SK-N-SH (cell line): Measurements from ENCODE around the gene RPL37A. TPM values are rescaled to one million over a fixed set of nuclear protein-coding genes. Genes with fewer than 3 reads are reported as not detected.
A peak's percentile ranks its signal among the peaks of the same experiment; 100 is the strongest.

Experiments used
- CTCF ChIA-PET: fragments of 300-600, 350-600 bp; formaldehyde crosslinking; extraction: SDS; loops from one replicate; lab custom pipeline; 2021; lab: Yijun Ruan, JAX
- POLR2A ChIA-PET: fragments of 350-600 bp; sonication (Branson Sonifier 250); formaldehyde crosslinking; extraction: SDS; loops from one replicate; lab custom pipeline; 2020; ENCODE audit warnings: antibody characterized with exemption, inconsistent platforms; lab: Yijun Ruan, JAX
- DNase-seq: peaks from one replicate; pipeline ENCODE4 v3.0.0; 2012
- H2AFZ ChIP-seq: fragments of 200-600 bp; sonication (generic); 2 replicates; pipeline ENCODE4 v1.8.1; 2016; ENCODE audit warnings: antibody characterized with exemption, mild to moderate bottlenecking, low read depth
- H3F3A ChIP-seq: fragments of 200-600 bp; sonication (generic); replicated peaks from 2 replicates; pipeline ENCODE3; 2016; ENCODE audit warnings: antibody characterized with exemption, mild to moderate bottlenecking; ENCODE audit not compliant: insufficient read depth
- H3K27ac ChIP-seq, 2 experiments: fragments of 200-500 bp in 1 of 2; fragments of 200-600 bp in 1 of 2; sonication (Bioruptor generic) in 1 of 2; sonication (generic), shearing (Covaris generic) in 1 of 2; 2 replicates each; pipeline versions ENCODE4 v1.5.1 to v1.6.1; 2014 to 2016; ENCODE audit warnings: low read depth in 2 of 2, inconsistent platforms in 1 of 2, low read length in 1 of 2, mild to moderate bottlenecking in 1 of 2, mixed read lengths in 1 of 2
- H3K27me3 ChIP-seq: fragments of 200-600 bp; sonication (generic), shearing (Covaris generic); 2 replicates; pipeline ENCODE4 v1.6.1; 2016; ENCODE audit warnings: mixed run types; ENCODE audit not compliant: insufficient read depth
- H3K36me3 ChIP-seq, 2 experiments: fragments of 200-500 bp in 1 of 2; fragments of 200-600 bp in 1 of 2; sonication (Bioruptor generic) in 1 of 2; sonication (generic) in 1 of 2; replicated peaks in 1 of 2; 2 replicates each; pipeline versions ENCODE3 to v1.5.1; 2014 to 2016; ENCODE audit warnings: low read length in 1 of 2, mild to moderate bottlenecking in 1 of 2; ENCODE audit not compliant: insufficient read depth in 2 of 2, control insufficient read depth in 1 of 2
- H3K4me1 ChIP-seq, 2 experiments: fragments of 200-500 bp in 1 of 2; fragments of 200-600 bp in 1 of 2; sonication (Bioruptor generic) in 1 of 2; sonication (generic), shearing (Covaris generic) in 1 of 2; 2 replicates each; pipeline versions ENCODE4 v1.5.1 to v1.6.1; 2014 to 2016; ENCODE audit warnings: low read depth in 1 of 2, low read length in 1 of 2, mixed run types in 1 of 2; ENCODE audit not compliant: insufficient read depth in 2 of 2, control insufficient read depth in 1 of 2
- H3K4me2 ChIP-seq: fragments of 200-600 bp; sonication (generic), shearing (Covaris generic); 2 replicates; pipeline ENCODE4 v1.6.1; 2017; ENCODE audit warnings: mixed run types
- H3K4me3 ChIP-seq, 2 experiments: fragments of 200-500 bp in 1 of 2; fragments of 200-600 bp in 1 of 2; sonication (Bioruptor generic) in 1 of 2; sonication (generic), shearing (Covaris generic) in 1 of 2; 2 replicates each; pipeline versions ENCODE4 v1.5.1 to v1.8.1; 2014 to 2016; ENCODE audit warnings: low read depth in 2 of 2, inconsistent platforms in 1 of 2, low read length in 1 of 2, mild to moderate bottlenecking in 1 of 2, mixed read lengths in 1 of 2, moderate library complexity in 1 of 2
- H3K79me2 ChIP-seq: fragments of 200-600 bp; sonication (generic); 2 replicates; pipeline ENCODE4 v1.8.1; 2017; ENCODE audit warnings: mild to moderate bottlenecking; ENCODE audit not compliant: insufficient read depth
- H3K9ac ChIP-seq: fragments of 200-600 bp; sonication (generic); 2 replicates; pipeline ENCODE4 v1.6.1; 2017; ENCODE audit warnings: mixed run types
- H3K9me2 ChIP-seq: fragments of 200-600 bp; sonication (generic); 2 replicates; pipeline ENCODE4 v1.6.1; 2017; ENCODE audit warnings: mixed run types
- H3K9me3 ChIP-seq: fragments of 200-600 bp; sonication (generic); 2 replicates; pipeline ENCODE4 v1.6.1; 2017; ENCODE audit warnings: mixed run types, mild to moderate bottlenecking, moderate library complexity
- H4K20me1 ChIP-seq: fragments of 200-600 bp; sonication (generic); 2 replicates; pipeline ENCODE4 v1.6.1; 2017; ENCODE audit warnings: mild to moderate bottlenecking, mixed run types; ENCODE audit not compliant: insufficient read depth
- EP300 ChIP-seq, 2 experiments: IDR thresholded peaks; 2 replicates each; pipeline versions ENCODE4 v1.4.0 to v1.6.1; 2012; ENCODE audit warnings: borderline replicate concordance in 1 of 2, low read depth in 1 of 2, low read length in 1 of 2
- EZH2phosphoT487 ChIP-seq: fragments of 200-600 bp; sonication (generic); IDR thresholded peaks from 2 replicates; pipeline ENCODE4 v1.6.1; 2017; ENCODE audit warnings: low read depth, mixed run types, mild to moderate bottlenecking, antibody characterized with exemption, moderate library complexity, borderline replicate concordance
- FOSL2 ChIP-seq: IDR thresholded peaks from 2 replicates; pipeline ENCODE4 v1.4.0; 2012; ENCODE audit warnings: low read depth, mild to moderate bottlenecking, moderate library complexity, borderline replicate concordance
- JUND ChIP-seq: IDR thresholded peaks from 2 replicates; pipeline ENCODE4 v1.4.0; 2012
- MEF2A ChIP-seq: IDR thresholded peaks from 2 replicates; pipeline ENCODE4 v1.4.0; 2012; ENCODE audit warnings: low read depth, borderline replicate concordance
- NFIC ChIP-seq: IDR thresholded peaks from 2 replicates; pipeline ENCODE4 v1.4.0; 2012; ENCODE audit warnings: borderline replicate concordance
- REST ChIP-seq: IDR thresholded peaks from 2 replicates; pipeline ENCODE4 v1.6.1; 2012; ENCODE audit warnings: mild to moderate bottlenecking, low read depth, low read length, moderate library complexity
- RXRA ChIP-seq: IDR thresholded peaks from 2 replicates; pipeline ENCODE4 v1.4.0; 2012; ENCODE audit warnings: low read depth, mild to moderate bottlenecking, borderline replicate concordance
- TCF12 ChIP-seq: IDR thresholded peaks from 2 replicates; pipeline ENCODE4 v1.4.0; 2012
- WGBS: methylation state at CpG from one replicate; pipeline ENCODE4 v1.1.6; 2017; ENCODE audit warnings: low lambda C conversion rate; 5-methylcytosine and 5-hydroxymethylcytosine counted together
- polyA plus RNA-seq, 3 experiments: library from polyadenylated mRNA; depleted of rRNA; stranded (reverse); fragments of >200 nt; gene quantifications; 2 replicates each; pipeline ENCODE4 v1.2.3, GENCODE V29; 2012
- TF ChIP-seq, protein P1 (sequence below): IDR thresholded peaks from 2 replicates; pipeline ENCODE4 v1.4.0; 2012; ENCODE audit warnings: low read depth
- TF ChIP-seq, protein P2 (sequence below): fragments of 150-350 bp; IDR thresholded peaks from 2 replicates; pipeline ENCODE4 v1.6.1; 2017; ENCODE audit warnings: antibody characterized with exemption, low read length, low read depth, borderline replicate concordance
- TF ChIP-seq, protein P3 (sequence below): IDR thresholded peaks from 2 replicates; pipeline ENCODE4; 2012

The RPL37A gene
- polyA plus RNA-seq, 1 of the 3 experiments (the other 2 are of a cell fraction) = 2,018 TPM

DNA sequence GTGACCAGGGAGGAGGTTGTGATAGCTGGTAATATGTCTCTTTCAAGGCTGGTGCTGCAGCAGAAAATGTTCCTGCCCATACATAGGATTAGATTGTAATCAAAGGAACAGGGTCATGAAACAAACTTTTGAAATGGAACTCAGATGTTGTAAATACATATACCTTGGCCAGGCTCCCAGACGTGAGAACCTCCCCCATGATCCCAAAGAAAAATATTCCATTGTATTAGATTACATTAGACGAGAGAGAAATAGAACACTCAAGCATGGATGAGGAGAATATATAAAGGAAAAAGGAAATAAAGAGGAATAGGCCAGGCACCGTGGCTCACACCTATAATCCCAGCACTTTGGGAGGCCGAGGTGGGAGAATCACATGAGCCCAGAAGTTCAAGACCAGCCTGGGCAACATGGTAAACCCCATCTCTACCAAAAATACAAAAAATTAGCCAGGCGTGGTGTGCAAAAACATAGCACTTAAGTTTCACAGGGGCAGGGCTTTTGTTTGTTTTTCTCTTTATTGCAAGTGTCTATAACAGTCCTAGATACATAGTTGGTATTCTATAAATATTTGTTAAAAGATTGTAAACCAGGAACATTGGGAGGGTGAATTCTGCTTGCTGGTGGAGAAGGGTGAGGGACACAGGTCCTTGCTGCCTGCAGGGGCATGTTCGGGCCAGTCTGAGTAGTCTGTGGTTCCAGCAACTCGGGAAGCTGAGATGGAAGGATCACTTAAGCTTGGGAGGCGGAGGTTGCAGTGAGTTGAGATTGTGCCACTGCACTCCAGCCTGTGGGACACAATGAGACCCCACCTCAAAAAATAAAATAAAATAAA is 52.8 kb downstream of the RPL37A start (continued):
- TF ChIP-seq REST = 0 out of 2 replicates have a peak, but pooled peaks have one; percentile 20
- TF ChIP-seq RXRA = peak; percentile 46; the same call in 1 of the 2 replicates
- TF ChIP-seq, protein P1, sequence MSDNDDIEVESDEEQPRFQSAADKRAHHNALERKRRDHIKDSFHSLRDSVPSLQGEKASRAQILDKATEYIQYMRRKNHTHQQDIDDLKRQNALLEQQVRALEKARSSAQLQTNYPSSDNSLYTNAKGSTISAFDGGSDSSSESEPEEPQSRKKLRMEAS = peak; percentile 53; the same call in 1 of the 2 replicates
- TF ChIP-seq, protein P2, sequence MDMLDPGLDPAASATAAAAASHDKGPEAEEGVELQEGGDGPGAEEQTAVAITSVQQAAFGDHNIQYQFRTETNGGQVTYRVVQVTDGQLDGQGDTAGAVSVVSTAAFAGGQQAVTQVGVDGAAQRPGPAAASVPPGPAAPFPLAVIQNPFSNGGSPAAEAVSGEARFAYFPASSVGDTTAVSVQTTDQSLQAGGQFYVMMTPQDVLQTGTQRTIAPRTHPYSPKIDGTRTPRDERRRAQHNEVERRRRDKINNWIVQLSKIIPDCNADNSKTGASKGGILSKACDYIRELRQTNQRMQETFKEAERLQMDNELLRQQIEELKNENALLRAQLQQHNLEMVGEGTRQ = no peak
- TF ChIP-seq TCF12 = peak; percentile 91
- TF ChIP-seq EP300 (IDR thresholded peaks at IDR 0.05; ENCODE audit: borderline replicate concordance in 1 of 2, low read depth in 1 of 2, low read length in 1 of 2) = peak in 1 of 2 experiments; percentile 74; a peak in 1 of 4 replicates
- TF ChIP-seq JUND = peak; percentile 63
- peak; percentile 92 for TF ChIP-seq NFIC
- TF ChIP-seq MEF2A = no peak

- Histone ChIP-seq H3K27ac (peak overlapping the region; percentile 20 to 86; a peak in 3 of 4 replicates), H3K9me2 (no peaks in the 10 kb centered on the region), H3K79me2 (no peaks in the 10 kb centered on the region), H3K4me3 (no peak overlapping the region), H2AFZ (no peak overlapping the region), H3K36me3 (no peaks in the 10 kb centered on the region), H3F3A (peaks cover 38% of the 10 kb centered on the region), H3K9ac (peak overlapping the region; percentile 51), H4K20me1 (no peaks in the 10 kb centered on the region), H3K4me1 (peaks cover 20 to 82% of the 10 kb centered on the region in 2 experiments; a peak in 3 of 4 replicates), H3K9me3 (no peaks in the 10 kb centered on the region), H3K27me3 (no peaks in the 10 kb centered on the region), H3K4me2 (peak overlapping the region; percentile 32; the same call in 1 of the 2 replicates)
- DNase-seq = no peak
- POLR2A ChIA-PET = no interaction called here
- CTCF ChIA-PET = no interaction called here
- TF ChIP-seq EZH2phosphoT487 = no peak
- peak; percentile 43; the same call in 1 of the 2 replicates for TF ChIP-seq FOSL2
- TF ChIP-seq NFIC = peak; percentile 37; the same call in 1 of the 2 replicates
- peak; percentile 34 for TF ChIP-seq JUND
- TF ChIP-seq TCF12 = peak; percentile 55; the same call in 1 of the 2 replicates
- TF ChIP-seq, protein P3, sequence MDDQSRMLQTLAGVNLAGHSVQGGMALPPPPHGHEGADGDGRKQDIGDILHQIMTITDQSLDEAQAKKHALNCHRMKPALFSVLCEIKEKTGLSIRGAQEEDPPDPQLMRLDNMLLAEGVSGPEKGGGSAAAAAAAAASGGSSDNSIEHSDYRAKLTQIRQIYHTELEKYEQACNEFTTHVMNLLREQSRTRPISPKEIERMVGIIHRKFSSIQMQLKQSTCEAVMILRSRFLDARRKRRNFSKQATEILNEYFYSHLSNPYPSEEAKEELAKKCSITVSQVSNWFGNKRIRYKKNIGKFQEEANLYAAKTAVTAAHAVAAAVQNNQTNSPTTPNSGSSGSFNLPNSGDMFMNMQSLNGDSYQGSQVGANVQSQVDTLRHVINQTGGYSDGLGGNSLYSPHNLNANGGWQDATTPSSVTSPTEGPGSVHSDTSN = peak; percentile 12; the same call in 1 of the 2 replicates
- 60% methylated on average over 1 of the region's 1 CpG for WGBS
These were observed 54.4 kb downstream of the RPL37A start for GRCh38 chr2:216553093-216553478.

Other genes starting within 250 kb of the RPL37A start
- 7.3 and 7.6 TPM in 2 replicates for gene MARCHF4, start 126.4 kb upstream of the RPL37A start, polyA plus RNA-seq (2012; rRNA removed)
- gene SMARCAL1, start 86.4 kb upstream of the RPL37A start, polyA plus RNA-seq (2012; rRNA removed) = 26.1 and 27.0 TPM in 2 replicates
- 668 and 695 TPM in 2 replicates for gene IGFBP2, start 134.6 kb downstream of the RPL37A start, polyA plus RNA-seq (2012; rRNA removed)
- gene IGFBP5, start 196.7 kb downstream of the RPL37A start, polyA plus RNA-seq (2012; rRNA removed) = 156 and 323 TPM in 2 replicates